Uterus (tissue), 4 donors: ENCODE results near the gene ZNF536. TPM values are rescaled to one million over a fixed set of nuclear protein-coding genes. Genes with fewer than 3 reads are reported as not detected.

Experiments
- DNase-seq, 2 donors: peaks; one replicate each; pipeline ENCODE4 v3.0.0-alpha.2; 2019 to 2020
- H3K27ac ChIP-seq, 2 donors: fragments of 200-600 bp; sonication (generic); 1 replicate in 1 of 2; 2 replicates in 1 of 2; pipeline ENCODE4 v1.5.1; 2016 to 2018
- H3K27me3 ChIP-seq, 2 donors: fragments of 200-600 bp; sonication (generic); one replicate each; pipeline ENCODE4 v1.5.1; 2018 to 2019; ENCODE audit warnings: control low read depth in 1 of 2
- H3K36me3 ChIP-seq, 2 donors: fragments of 200-600 bp; sonication (generic); one replicate each; pipeline ENCODE4 v1.5.1; 2019; ENCODE audit warnings: control low read depth in 1 of 2
- H3K4me1 ChIP-seq, 2 donors: fragments of 200-600 bp; sonication (generic); one replicate each; pipeline ENCODE4 v1.5.1; 2018 to 2019; ENCODE audit warnings: control low read depth in 1 of 2
- H3K4me3 ChIP-seq, 2 donors: fragments of 200-600 bp; sonication (generic); 1 replicate in 1 of 2; 2 replicates in 1 of 2; pipeline ENCODE4 v1.5.1; 2018 to 2019; ENCODE audit warnings: mild to moderate bottlenecking in 1 of 2
- H3K9me3 ChIP-seq, 2 donors: fragments of 200-600 bp; sonication (generic); one replicate each; pipeline ENCODE4 v1.5.1; 2019; ENCODE audit warnings: control low read depth in 1 of 2
- CTCF ChIP-seq, 4 experiments: fragments of 200-600 bp in 2 of 4; fragments of 450-650 bp in 2 of 4; sonication (generic) in 2 of 4; IDR thresholded peaks; one replicate each; pipeline ENCODE4 v1.5.1; 2016 to 2019; ENCODE audit warnings: antibody characterized with exemption in 4 of 4, mild to moderate bottlenecking in 2 of 4, moderate library complexity in 1 of 4
- POLR2A ChIP-seq, 2 donors: fragments of 450-650 bp; IDR thresholded peaks; one replicate each; pipeline ENCODE4 v1.6.1; 2016; ENCODE audit warnings: antibody characterized with exemption in 2 of 2, mild to moderate bottlenecking in 1 of 2, moderate library complexity in 1 of 2
- intact Hi-C: fragments of 100-400 bp; cut with DNase I; formaldehyde crosslinking; loops from one replicate; pipeline ENCODE4 v1.15.1; 2023; ENCODE audit warnings: low total_unique reads
- total RNA-seq, 4 donors: library from RNA; depleted of rRNA in 3 of 4; stranded (reverse); fragments of >200 nt in 3 of 4; gene quantifications; one replicate each; pipeline versions ENCODE4 v1.1.0 to v1.2.4, GENCODE V29; 2014 to 2023
- donor health status: DM: yes; HTN: yes; CAD: no.

The ZNF536 gene
- total RNA-seq, 4 donors from 2014 or later = 0.67 to 3.3 (median 2.8) TPM; not detected in 1

- Histone ChIP-seq H3K27ac (peak overlapping the region; percentile 45 to 56), H3K4me3 (peak overlapping the region; percentile 7 to 27), H3K4me1 (no peaks in the 10 kb centered on the region), H3K9me3 (no peaks in the 10 kb centered on the region), H3K36me3 (no peaks in the 10 kb centered on the region), H3K27me3 (no peaks in the 10 kb centered on the region)
- intact Hi-C loops = no loop called here
- DNase-seq = peak; percentile 40 to 48
- TF ChIP-seq CTCF (IDR thresholded peaks at IDR 0.05) (no peak), POLR2A (IDR thresholded peaks at IDR 0.05) (no peak)
Observed at GRCh38 chr19:30450100-30450499, 77.9 kb downstream of the ZNF536 start.

- TF ChIP-seq POLR2A (IDR thresholded peaks at IDR 0.05) (no peak), CTCF (IDR thresholded peaks at IDR 0.05) (no peak)
- H3K9me3 ChIP-seq = no peaks in the 10 kb centered on the region
- no peaks in the 10 kb centered on the region for H3K4me1 ChIP-seq
- no peaks in the 10 kb centered on the region for H3K27me3 ChIP-seq
- no peak for DNase-seq
- H3K27ac ChIP-seq = peak overlapping the region; percentile 45 to 56
- H3K4me3 ChIP-seq = peak overlapping the region; percentile 7 to 27
- no peaks in the 10 kb centered on the region for H3K36me3 ChIP-seq
- intact Hi-C loops = no loop called here
Observed at GRCh38 chr19:30450835-30451321, 78.7 kb downstream of the ZNF536 start.

- TF ChIP-seq POLR2A (IDR thresholded peaks at IDR 0.05) (no peak), CTCF (IDR thresholded peaks at IDR 0.05) (no peak)
- H3K9me3 ChIP-seq = no peaks in the 10 kb centered on the region
- no peak for DNase-seq
- H3K27me3 ChIP-seq = no peaks in the 10 kb centered on the region
- intact Hi-C loops = no loop called here
- H3K27ac ChIP-seq = no peak overlapping the region
- H3K4me1 ChIP-seq = no peaks in the 10 kb centered on the region
- no peaks in the 10 kb centered on the region for H3K36me3 ChIP-seq
- no peak overlapping the region for H3K4me3 ChIP-seq
Observed at GRCh38 chr19:30452931-30453330, 80.7 kb downstream of the ZNF536 start.

- H3K4me1 ChIP-seq = no peaks in the 10 kb centered on the region
- DNase-seq = no peak
- H3K27me3 ChIP-seq = no peaks in the 10 kb centered on the region
- H3K27ac ChIP-seq = no peak overlapping the region
- intact Hi-C loops = no loop called here
- no peaks in the 10 kb centered on the region for H3K9me3 ChIP-seq
- no peak for TF ChIP-seq CTCF (IDR thresholded peaks at IDR 0.05)
- no peak for TF ChIP-seq POLR2A (IDR thresholded peaks at IDR 0.05)
- H3K36me3 ChIP-seq = no peaks in the 10 kb centered on the region
- no peak overlapping the region for H3K4me3 ChIP-seq
Observed at GRCh38 chr19:30453743-30454142, 81.6 kb downstream of the ZNF536 start.

- no peaks in the 10 kb centered on the region for H3K9me3 ChIP-seq
- no peaks in the 10 kb centered on the region for H3K36me3 ChIP-seq
- TF ChIP-seq POLR2A (IDR thresholded peaks at IDR 0.05) (no peak), CTCF (IDR thresholded peaks at IDR 0.05) (no peak)
- no peak overlapping the region for H3K4me3 ChIP-seq
- intact Hi-C loops = no loop called here
- no peaks in the 10 kb centered on the region for H3K27me3 ChIP-seq
- no peaks in the 10 kb centered on the region for H3K4me1 ChIP-seq
- H3K27ac ChIP-seq = no peak overlapping the region
- DNase-seq = no peak
Observed at GRCh38 chr19:30455881-30456280, 83.7 kb downstream of the ZNF536 start.
